Measurements from ENCODE around the gene NELL1. TPM values are rescaled to one million over a fixed set of nuclear protein-coding genes. Genes with fewer than 3 reads are reported as not detected.

The NELL1 gene
- total RNA-seq, 1 donor from 2014 or later, result not detected

GRCh38 chr11:20712912-20713311 lies 43.5 kb downstream of the NELL1 start:
- Mint-ChIP-seq H3K4me1 (ENCODE audit: unreplicated experiment) (no peaks in the 10 kb centered on the region), H3K9me3 (ENCODE audit: unreplicated experiment) (peaks cover 4% of the 10 kb centered on the region), H3K4me3 (ENCODE audit: unreplicated experiment) (no peak overlapping the region), H3K27ac (ENCODE audit: unreplicated experiment) (no peak overlapping the region), H3K36me3 (ENCODE audit: unreplicated experiment) (no peaks in the 10 kb centered on the region), H3K27me3 (ENCODE audit: unreplicated experiment) (no peaks in the 10 kb centered on the region)
- DNase-seq (ENCODE audit: extremely low spot score, unreplicated experiment), result no peak
- TF ChIP-seq CTCF (IDR thresholded peaks at IDR 0.05), result no peak

- no peaks in the 10 kb centered on the region for H3K9me3 Mint-ChIP-seq (ENCODE audit: unreplicated experiment)
- no peak overlapping the region for H3K27ac Mint-ChIP-seq (ENCODE audit: unreplicated experiment)
- no peak for TF ChIP-seq CTCF (IDR thresholded peaks at IDR 0.05)
- H3K27me3 Mint-ChIP-seq (ENCODE audit: unreplicated experiment), result no peaks in the 10 kb centered on the region
- no peak for DNase-seq (ENCODE audit: extremely low spot score, unreplicated experiment)
- no peaks in the 10 kb centered on the region for H3K4me1 Mint-ChIP-seq (ENCODE audit: unreplicated experiment)
- no peaks in the 10 kb centered on the region for H3K36me3 Mint-ChIP-seq (ENCODE audit: unreplicated experiment)
- H3K4me3 Mint-ChIP-seq (ENCODE audit: unreplicated experiment), result no peak overlapping the region
Observed at GRCh38 chr11:20715464-20715863, 46.1 kb downstream of the NELL1 start.

- no peak overlapping the region for H3K27ac Mint-ChIP-seq (ENCODE audit: unreplicated experiment)
- TF ChIP-seq CTCF (IDR thresholded peaks at IDR 0.05), result no peak
- H3K4me1 Mint-ChIP-seq (ENCODE audit: unreplicated experiment), result no peaks in the 10 kb centered on the region
- no peaks in the 10 kb centered on the region for H3K36me3 Mint-ChIP-seq (ENCODE audit: unreplicated experiment)
- H3K27me3 Mint-ChIP-seq (ENCODE audit: unreplicated experiment), result no peaks in the 10 kb centered on the region
- no peak overlapping the region for H3K4me3 Mint-ChIP-seq (ENCODE audit: unreplicated experiment)
- H3K9me3 Mint-ChIP-seq (ENCODE audit: unreplicated experiment), result peaks cover 3% of the 10 kb centered on the region
- no peak for DNase-seq (ENCODE audit: extremely low spot score, unreplicated experiment)
Observed at GRCh38 chr11:20715931-20716330, 46.5 kb downstream of the NELL1 start.

GRCh38 chr11:20719821-20720220 lies 50.4 kb downstream of the NELL1 start:
- no peak for TF ChIP-seq CTCF (IDR thresholded peaks at IDR 0.05)
- H3K27ac Mint-ChIP-seq (ENCODE audit: unreplicated experiment), result no peak overlapping the region
- H3K4me3 Mint-ChIP-seq (ENCODE audit: unreplicated experiment), result no peak overlapping the region
- H3K4me1 Mint-ChIP-seq (ENCODE audit: unreplicated experiment), result no peaks in the 10 kb centered on the region
- H3K27me3 Mint-ChIP-seq (ENCODE audit: unreplicated experiment), result no peaks in the 10 kb centered on the region
- H3K36me3 Mint-ChIP-seq (ENCODE audit: unreplicated experiment), result no peaks in the 10 kb centered on the region
- H3K9me3 Mint-ChIP-seq (ENCODE audit: unreplicated experiment), result peaks cover 10% of the 10 kb centered on the region
- no peak for DNase-seq (ENCODE audit: extremely low spot score, unreplicated experiment)

GRCh38 chr11:20723366-20723765 lies 54.0 kb downstream of the NELL1 start:
- H3K27me3 Mint-ChIP-seq (ENCODE audit: unreplicated experiment), result no peaks in the 10 kb centered on the region
- no peak overlapping the region for H3K27ac Mint-ChIP-seq (ENCODE audit: unreplicated experiment)
- H3K9me3 Mint-ChIP-seq (ENCODE audit: unreplicated experiment), result peaks cover 21% of the 10 kb centered on the region
- H3K4me3 Mint-ChIP-seq (ENCODE audit: unreplicated experiment), result no peak overlapping the region
- TF ChIP-seq CTCF (IDR thresholded peaks at IDR 0.05), result no peak
- no peak for DNase-seq (ENCODE audit: extremely low spot score, unreplicated experiment)
- no peaks in the 10 kb centered on the region for H3K4me1 Mint-ChIP-seq (ENCODE audit: unreplicated experiment)
- H3K36me3 Mint-ChIP-seq (ENCODE audit: unreplicated experiment), result no peaks in the 10 kb centered on the region

Measured in osteocyte (in vitro differentiated cells).